HCT116 (cell line): ENCODE data around the gene MAPKAP1. TPM values are rescaled to one million over a fixed set of nuclear protein-coding genes. Genes with fewer than 3 reads are reported as not detected.

Experiments
- ATAC-seq: fragments of 200-7000 bp; cut with Tn5 transposase; 2 replicates; pipeline ENCODE4 v1.9.1; 2020; ENCODE audit warnings: mild to moderate bottlenecking, moderate library complexity
- BruUV-seq: library from RNA; stranded (reverse); fragments of 400-500 nt; replicated peaks from 2 replicates; lab custom pipeline; 2021; lab: Mats Ljungman, UMichigan
- CTCF ChIA-PET: fragments of 300-600 bp; sonication (Branson Sonifier 250); formaldehyde crosslinking; loops from one replicate; lab custom pipeline; 2021; ENCODE audit warnings: antibody characterized with exemption; lab: Charles Lee
- POLR2A ChIA-PET: fragments of 300-600, 350-600 bp; sonication (Branson Sonifier 250); formaldehyde crosslinking; loops from one replicate; lab custom pipeline; 2021; ENCODE audit warnings: antibody characterized with exemption; lab: Charles Lee
- RAD21 ChIA-PET, 2 experiments: fragments of 300-600 bp; sonication (Branson Sonifier 250); formaldehyde crosslinking; loops; one replicate each; lab custom pipeline; 2023; ENCODE audit warnings: low total read pairs in 2 of 2; ENCODE audit not compliant: uncharacterized antibody in 2 of 2, unreplicated experiment in 2 of 2, low non-redundant PET in 1 of 2; lab: Charles Lee
- DNase-seq: peaks from one replicate; pipeline ENCODE4 v3.0.0-alpha.2; 2010; ENCODE audit warnings: low read depth, low spot score
- H2AFZ ChIP-seq: fragments of 200-600 bp; shearing (Covaris generic), sonication (generic); 2 replicates; pipeline ENCODE4 v1.6.1; 2017; ENCODE audit warnings: low read depth, mixed run types, mixed read lengths, antibody characterized with exemption, low read length; ENCODE audit not compliant: poor library complexity, severe bottlenecking
- H3K27ac ChIP-seq: 2 replicates; pipeline ENCODE4 v1.5.1; 2012; ENCODE audit warnings: low read depth, low read length
- H3K27me3 ChIP-seq: fragments of 200-600 bp; sonication (generic); 2 replicates; pipeline ENCODE4 v1.6.1; 2016; ENCODE audit warnings: mixed run types, low read length, mixed read lengths; ENCODE audit not compliant: insufficient read depth
- H3K36me3 ChIP-seq, 2 experiments: fragments of 200-500 bp in 1 of 2; fragments of 200-600 bp in 1 of 2; sonication (Bioruptor generic) in 1 of 2; sonication (generic) in 1 of 2; 2 replicates each; pipeline versions ENCODE4 v1.5.1 to v1.6.1; 2014 to 2016; ENCODE audit warnings: low read length in 2 of 2, inconsistent platforms in 1 of 2, mixed read lengths in 1 of 2, mixed run types in 1 of 2; ENCODE audit not compliant: insufficient read depth in 2 of 2, control insufficient read depth in 1 of 2
- H3K4me1 ChIP-seq, 2 experiments: fragments of 200-600 bp in 1 of 2; sonication (generic) in 1 of 2; 2 replicates each; pipeline versions ENCODE4 v1.5.1 to v1.6.1; 2012 to 2017; ENCODE audit warnings: low read length in 2 of 2, inconsistent platforms in 1 of 2, mild to moderate bottlenecking in 1 of 2, mixed read lengths in 1 of 2, mixed run types in 1 of 2, moderate library complexity in 1 of 2; ENCODE audit not compliant: insufficient read depth in 2 of 2, control insufficient read depth in 1 of 2
- H3K4me2 ChIP-seq: fragments of 200-600 bp; sonication (generic); 2 replicates; pipeline ENCODE4 v1.6.1; 2017; ENCODE audit warnings: mixed run types, low read length, mixed read lengths
- H3K4me3 ChIP-seq, 2 experiments: fragments of 200-600 bp in 1 of 2; sonication (generic) in 1 of 2; replicated peaks in 1 of 2; 2 replicates each; pipeline ENCODE4 v1.5.1; 2011 to 2016; ENCODE audit warnings: low read length in 2 of 2, control low read depth in 1 of 2, low read depth in 1 of 2, mild to moderate bottlenecking in 1 of 2, mixed read lengths in 1 of 2, mixed run types in 1 of 2
- H3K79me2 ChIP-seq: fragments of 200-600 bp; sonication (generic); 2 replicates; pipeline ENCODE4 v1.6.1; 2017; ENCODE audit warnings: mild to moderate bottlenecking, mixed run types, low read length, moderate library complexity, mixed read lengths; ENCODE audit not compliant: insufficient read depth
- H3K9ac ChIP-seq: fragments of 200-600 bp; sonication (generic); 2 replicates; pipeline ENCODE4 v1.6.1; 2016; ENCODE audit warnings: low read length, mixed read lengths
- H3K9me2 ChIP-seq: fragments of 200-600 bp; sonication (generic), shearing (Covaris generic); 2 replicates; pipeline ENCODE4 v1.6.1; 2017; ENCODE audit warnings: mixed run types, mild to moderate bottlenecking, moderate library complexity; ENCODE audit not compliant: insufficient read depth
- H3K9me3 ChIP-seq, 2 experiments: fragments of 200-500 bp in 1 of 2; fragments of 200-600 bp in 1 of 2; sonication (Bioruptor generic) in 1 of 2; sonication (generic) in 1 of 2; 2 replicates each; pipeline ENCODE4 v1.6.1; 2014 to 2017; ENCODE audit warnings: low read length in 2 of 2, mixed read lengths in 2 of 2, inconsistent platforms in 1 of 2, low read depth in 1 of 2, mild to moderate bottlenecking in 1 of 2, mixed run types in 1 of 2, moderate library complexity in 1 of 2; ENCODE audit not compliant: control insufficient read depth in 1 of 2, insufficient read depth in 1 of 2
- H4K20me1 ChIP-seq: fragments of 200-600 bp; sonication (generic), shearing (Covaris generic); 2 replicates; pipeline ENCODE4 v1.6.1; 2017; ENCODE audit warnings: mixed run types, mild to moderate bottlenecking, moderate library complexity; ENCODE audit not compliant: insufficient read depth
- CBX3 ChIP-seq: IDR thresholded peaks from 2 replicates; pipeline ENCODE4 v1.6.1; 2012; ENCODE audit warnings: low read depth
- EGR1 ChIP-seq: IDR thresholded peaks from 2 replicates; pipeline ENCODE4 v1.6.1; 2012; ENCODE audit warnings: low read depth
- ELF1 ChIP-seq: IDR thresholded peaks from 2 replicates; pipeline ENCODE4 v1.6.1; 2012; ENCODE audit warnings: low read depth, borderline replicate concordance
- EZH2 ChIP-seq: fragments of 200-600 bp; sonication (generic); IDR thresholded peaks from 2 replicates; pipeline ENCODE4 v1.6.1; 2017; ENCODE audit warnings: antibody characterized with exemption, mixed run types
- EZH2phosphoT487 ChIP-seq: fragments of 200-600 bp; IDR thresholded peaks from 2 replicates; pipeline ENCODE4 v1.6.1; 2018; ENCODE audit warnings: antibody characterized with exemption, borderline replicate concordance
- FOSL1 ChIP-seq: IDR thresholded peaks from 2 replicates; pipeline ENCODE4 v1.6.1; 2012; ENCODE audit warnings: low read depth
- JUND ChIP-seq: IDR thresholded peaks from 2 replicates; pipeline ENCODE4 v1.6.1; 2012
- POLR2A ChIP-seq: IDR thresholded peaks from 2 replicates; pipeline ENCODE4 v1.7.0; 2011; ENCODE audit warnings: borderline replicate concordance; ENCODE audit not compliant: insufficient read depth, insufficient read length; ENCODE audit errors: extremely low read depth
- TCF7L2 ChIP-seq: IDR thresholded peaks from 2 replicates; pipeline ENCODE4 v1.7.0; 2011; ENCODE audit warnings: borderline replicate concordance, inconsistent platforms; ENCODE audit not compliant: insufficient read depth, insufficient read length; ENCODE audit errors: extremely low read depth
- YY1 ChIP-seq: IDR thresholded peaks from 2 replicates; pipeline ENCODE4 v1.6.1; 2011; ENCODE audit warnings: low read length, low read depth, moderate library complexity, mild to moderate bottlenecking; ENCODE audit not compliant: insufficient replicate concordance; ENCODE audit errors: extremely low read depth
- ZFX ChIP-seq: fragments of 450-650 bp; IDR thresholded peaks from 2 replicates; pipeline ENCODE4 v1.6.1; 2017
- ZNF274 ChIP-seq: fragments of 200-500 bp; sonication (Bioruptor generic); IDR thresholded peaks from 2 replicates; pipeline ENCODE4 v1.6.1; 2014; ENCODE audit warnings: mild to moderate bottlenecking, low read depth, low read length, inconsistent platforms
- intact Hi-C: fragments of 100-400 bp; cut with micrococcal nuclease; formaldehyde crosslinking; loops from 2 replicates; pipeline ENCODE4 v1.10.0; 2022
- total RNA-seq: library from RNA; stranded (reverse); gene quantifications from one replicate; pipeline ENCODE4 v1.2.1, GENCODE V29; 2021; ENCODE audit not compliant: unreplicated experiment
- TF ChIP-seq, protein P1 (sequence below): IDR thresholded peaks from 2 replicates; pipeline ENCODE4 v1.6.1; 2012
- TF ChIP-seq, protein P2 (sequence below), 3 experiments: fragments of 200-600 bp in 1 of 3; sonication (generic) in 1 of 3; IDR thresholded peaks in 2 of 3; conservative IDR thresholded peaks in 1 of 3; 2 replicates each; pipeline ENCODE4 v1.5.1; 2012 to 2017; ENCODE audit warnings: low read depth in 2 of 3, low read length in 2 of 3, antibody characterized with exemption in 1 of 3, borderline replicate concordance in 1 of 3, control low read depth in 1 of 3, mild to moderate bottlenecking in 1 of 3, mixed read lengths in 1 of 3, mixed run types in 1 of 3, moderate library complexity in 1 of 3; ENCODE audit not compliant: insufficient read depth in 1 of 3
- TF ChIP-seq, protein P3 (sequence below): IDR thresholded peaks from 2 replicates; pipeline ENCODE4 v1.6.1; 2012

The MAPKAP1 gene
- total RNA-seq, 1 experiment from 2014 or later: 72.5 TPM

DNA sequence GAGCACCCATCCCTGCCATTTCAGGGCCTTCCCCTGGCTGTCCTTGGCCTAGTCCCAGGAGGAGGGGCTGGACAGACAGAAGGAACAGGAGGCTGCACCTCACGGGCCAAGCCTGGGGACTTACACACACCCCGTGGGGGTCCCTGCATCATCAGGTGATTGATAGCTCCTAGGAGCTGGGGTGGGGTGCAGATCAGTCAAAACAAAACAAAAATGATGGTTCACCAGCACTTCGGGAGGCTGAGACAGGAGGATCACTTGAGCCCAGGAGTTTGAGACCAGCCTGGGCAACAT is 276.0 kb downstream of the MAPKAP1 start (continued):
- TF ChIP-seq ELF1 (no peak), JUND (no peak), TCF7L2 (no peak), ZFX (no peak), YY1 (no peak), EGR1 (no peak), ZNF274 (no peak), FOSL1 (no peak)
- TF ChIP-seq, protein P1, sequence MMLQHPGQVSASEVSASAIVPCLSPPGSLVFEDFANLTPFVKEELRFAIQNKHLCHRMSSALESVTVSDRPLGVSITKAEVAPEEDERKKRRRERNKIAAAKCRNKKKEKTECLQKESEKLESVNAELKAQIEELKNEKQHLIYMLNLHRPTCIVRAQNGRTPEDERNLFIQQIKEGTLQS: no peak
- TF ChIP-seq, protein P2, sequence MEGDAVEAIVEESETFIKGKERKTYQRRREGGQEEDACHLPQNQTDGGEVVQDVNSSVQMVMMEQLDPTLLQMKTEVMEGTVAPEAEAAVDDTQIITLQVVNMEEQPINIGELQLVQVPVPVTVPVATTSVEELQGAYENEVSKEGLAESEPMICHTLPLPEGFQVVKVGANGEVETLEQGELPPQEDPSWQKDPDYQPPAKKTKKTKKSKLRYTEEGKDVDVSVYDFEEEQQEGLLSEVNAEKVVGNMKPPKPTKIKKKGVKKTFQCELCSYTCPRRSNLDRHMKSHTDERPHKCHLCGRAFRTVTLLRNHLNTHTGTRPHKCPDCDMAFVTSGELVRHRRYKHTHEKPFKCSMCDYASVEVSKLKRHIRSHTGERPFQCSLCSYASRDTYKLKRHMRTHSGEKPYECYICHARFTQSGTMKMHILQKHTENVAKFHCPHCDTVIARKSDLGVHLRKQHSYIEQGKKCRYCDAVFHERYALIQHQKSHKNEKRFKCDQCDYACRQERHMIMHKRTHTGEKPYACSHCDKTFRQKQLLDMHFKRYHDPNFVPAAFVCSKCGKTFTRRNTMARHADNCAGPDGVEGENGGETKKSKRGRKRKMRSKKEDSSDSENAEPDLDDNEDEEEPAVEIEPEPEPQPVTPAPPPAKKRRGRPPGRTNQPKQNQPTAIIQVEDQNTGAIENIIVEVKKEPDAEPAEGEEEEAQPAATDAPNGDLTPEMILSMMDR (IDR thresholded peaks at IDR 0.05 in 2 of 3, conservative IDR thresholded peaks at IDR 0.05 in 1 of 3; ENCODE audit: borderline replicate concordance in 1 of 3, insufficient read depth in 1 of 3, low read depth in 2 of 3, low read length in 2 of 3): no peak

DNA sequence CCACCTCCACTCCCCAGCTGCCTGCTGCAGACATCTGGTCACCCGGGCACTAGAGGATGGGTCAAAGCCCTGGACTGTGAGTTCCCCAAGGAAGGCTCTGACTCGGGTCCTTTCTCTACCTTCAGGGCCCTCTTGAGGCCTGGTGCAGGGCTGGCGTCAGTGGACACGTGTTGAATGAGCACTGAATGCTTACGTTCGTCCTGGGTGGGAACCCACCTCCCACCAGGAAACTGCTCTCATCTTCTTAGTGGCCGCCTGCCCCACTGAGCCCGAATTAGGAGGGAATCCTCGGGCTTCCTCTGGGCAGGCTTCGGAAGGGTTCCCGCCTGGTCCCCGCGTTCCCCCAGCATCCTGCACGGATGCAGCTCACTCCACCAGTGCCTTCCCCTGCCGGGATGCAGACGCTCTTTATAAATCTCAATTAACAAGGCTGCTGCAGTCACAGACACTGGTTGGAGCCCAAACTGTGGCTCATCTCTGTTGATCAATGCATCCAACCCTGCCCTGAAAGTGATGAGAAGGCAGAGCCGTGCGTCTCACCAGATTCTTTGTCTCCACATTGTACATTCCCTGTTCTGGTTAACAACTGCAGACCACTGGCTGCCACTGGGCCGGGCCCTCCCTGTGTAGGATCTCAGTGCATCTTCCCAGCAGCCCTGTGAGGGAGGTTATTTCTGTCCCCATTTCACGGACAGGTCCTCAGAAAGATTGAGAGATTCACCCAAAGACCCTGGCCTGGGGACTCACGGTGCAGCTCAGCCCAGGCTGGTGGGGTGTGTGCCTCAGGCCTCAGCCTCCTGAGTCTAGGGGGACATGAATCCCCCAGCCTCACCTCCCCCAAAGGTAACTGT is 276.6 kb downstream of the MAPKAP1 start:
- no peak overlapping the region for H3K4me3 ChIP-seq
- H3K4me2 ChIP-seq: no peak overlapping the region
- TF ChIP-seq POLR2A (no peak), EZH2phosphoT487 (no peak), ELF1 (no peak), CBX3 (no peak), YY1 (no peak), JUND (no peak), EZH2 (no peak), ZNF274 (no peak)
- TF ChIP-seq, protein P3, sequence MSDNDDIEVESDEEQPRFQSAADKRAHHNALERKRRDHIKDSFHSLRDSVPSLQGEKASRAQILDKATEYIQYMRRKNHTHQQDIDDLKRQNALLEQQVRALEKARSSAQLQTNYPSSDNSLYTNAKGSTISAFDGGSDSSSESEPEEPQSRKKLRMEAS: no peak
- H3K4me1 ChIP-seq: peaks cover 7 to 25% of the 10 kb centered on the region in 2 experiments; a peak in 3 of 4 replicates
- intact Hi-C loops: no loop called here
- H3K36me3 ChIP-seq: no peaks in the 10 kb centered on the region
- no peaks in the 10 kb centered on the region for H3K9me3 ChIP-seq
- H2AFZ ChIP-seq: no peak overlapping the region
- BruUV-seq: no TSS peak
- POLR2A ChIA-PET: no interaction called here
- no peaks in the 10 kb centered on the region for H4K20me1 ChIP-seq
- CTCF ChIA-PET: no interaction called here
- no peak overlapping the region for H3K27ac ChIP-seq
- RAD21 ChIA-PET: no interaction called here
- H3K9ac ChIP-seq: no peak overlapping the region
- ATAC-seq: no peak
- no peaks in the 10 kb centered on the region for H3K79me2 ChIP-seq
- no peaks in the 10 kb centered on the region for H3K27me3 ChIP-seq
- H3K9me2 ChIP-seq: no peaks in the 10 kb centered on the region
- DNase-seq: no peak
